Body of pancreas (tissue), 4 donors: ENCODE measurements around the gene ANO2. TPM values are rescaled to one million over a fixed set of nuclear protein-coding genes. Genes with fewer than 3 reads are reported as not detected.
A peak's percentile ranks its signal among the peaks of the same experiment; 100 is the strongest.

Source experiments
- ATAC-seq: fragments of 150-250 bp; one replicate; pipeline ENCODE4 v1.9.1; 2016
- DNase-seq, 4 donors: peaks; one replicate each; pipeline ENCODE4 v3.0.0-alpha.2; 2019
- H3K27ac ChIP-seq, 4 donors: fragments of 200-600 bp; sonication (generic); 1 replicate in 3 of 4; 2 replicates in 1 of 4; pipeline versions ENCODE4 v1.5.1 to v1.6.1; 2016 to 2019; ENCODE audit warnings: mild to moderate bottlenecking in 1 of 4, mixed read lengths in 1 of 4, moderate library complexity in 1 of 4
- H3K27me3 ChIP-seq, 2 donors: fragments of 200-600 bp; sonication (generic); one replicate each; pipeline ENCODE4 v1.6.0; 2016; ENCODE audit warnings: mild to moderate bottlenecking in 1 of 2
- H3K36me3 ChIP-seq, 2 donors: fragments of 200-600 bp; sonication (generic); replicated peaks in 1 of 2; 2 replicates each; pipeline ENCODE4 v1.5.1; 2016; ENCODE audit warnings: low read depth in 2 of 2; ENCODE audit not compliant: insufficient read depth in 1 of 2
- H3K4me1 ChIP-seq: fragments of 200-600 bp; sonication (generic); one replicate; pipeline ENCODE4 v1.6.0; 2016
- H3K4me3 ChIP-seq, 2 donors: fragments of 200-600 bp; sonication (generic); 1 replicate in 1 of 2; 2 replicates in 1 of 2; pipeline ENCODE4 v1.5.1; 2016 to 2019
- H3K9me3 ChIP-seq, 3 donors: fragments of 200-600 bp; sonication (generic); 1 replicate in 2 of 3; 2 replicates in 1 of 3; pipeline ENCODE4 v1.5.1; 2016
- CTCF ChIP-seq, 7 experiments: fragments of 450-650 bp in 4 of 7; fragments of 200-600 bp in 3 of 7; sonication (generic) in 3 of 7; IDR thresholded peaks; one replicate each; pipeline ENCODE4 v1.5.1; 2016 to 2019; ENCODE audit warnings: antibody characterized with exemption in 7 of 7
- POLR2A ChIP-seq, 3 donors: fragments of 450-650 bp; IDR thresholded peaks; one replicate each; pipeline ENCODE4 v1.6.1; 2016; ENCODE audit warnings: antibody characterized with exemption in 3 of 3, mild to moderate bottlenecking in 2 of 3
- WGBS, 2 donors: methylation state at CpG; one replicate each; pipeline ENCODE4 v1.1.5; 2017; 5-methylcytosine and 5-hydroxymethylcytosine counted together
- intact Hi-C: fragments of 100-400 bp; cut with DNase I; formaldehyde crosslinking; loops from one replicate; pipeline ENCODE4 v1.15.1; 2023
- total RNA-seq, 2 donors: library from RNA; depleted of rRNA; stranded (reverse); fragments of >200 nt; gene quantifications; one replicate each; pipeline ENCODE4 v1.1.0, GENCODE V29; 2016

ANO2 gene
- total RNA-seq, 2 donors from 2014 or later: 2.1 to 4.3 TPM

GRCh38 chr12:5965950-5966383, 20.9 kb upstream of the ANO2 start:
- no peaks in the 10 kb centered on the region for H3K4me1 ChIP-seq
- no peaks in the 10 kb centered on the region for H3K27me3 ChIP-seq
- H3K4me3 ChIP-seq: no peak overlapping the region
- H3K9me3 ChIP-seq: no peaks in the 10 kb centered on the region
- peak; percentile 60 to 89 (median 66) for TF ChIP-seq CTCF (IDR thresholded peaks at IDR 0.05)
- TF ChIP-seq POLR2A (IDR thresholded peaks at IDR 0.05): no peak
- DNase-seq: peak; percentile 46 to 64 (median 56)
- intact Hi-C loops: no loop called here
- peak; percentile 75 for ATAC-seq
- no peaks in the 10 kb centered on the region for H3K36me3 ChIP-seq
- no peak overlapping the region for H3K27ac ChIP-seq
- WGBS, 2 donors: 26 to 38% methylated on average over 7 to 9 of the region's 9 CpGs

- Histone ChIP-seq H3K4me1 (no peaks in the 10 kb centered on the region), H3K9me3 (no peaks in the 10 kb centered on the region), H3K36me3 (no peaks in the 10 kb centered on the region), H3K27me3 (no peaks in the 10 kb centered on the region), H3K4me3 (no peak overlapping the region), H3K27ac (no peak overlapping the region)
- 38 to 47% methylated on average over 24 of the region's 24 CpGs for WGBS, 2 donors
- no peak for DNase-seq
- intact Hi-C loops: no loop called here
- TF ChIP-seq CTCF (IDR thresholded peaks at IDR 0.05) (no peak), POLR2A (IDR thresholded peaks at IDR 0.05) (no peak)
- no peak for ATAC-seq
These were observed 20.1 kb upstream of the ANO2 start for GRCh38 chr12:5964913-5965900.

GRCh38 chr12:5963515-5963914, 18.5 kb upstream of the ANO2 start:
- Histone ChIP-seq H3K27me3 (no peaks in the 10 kb centered on the region), H3K4me3 (no peak overlapping the region), H3K9me3 (no peaks in the 10 kb centered on the region), H3K4me1 (no peaks in the 10 kb centered on the region), H3K27ac (no peak overlapping the region), H3K36me3 (no peaks in the 10 kb centered on the region)
- ATAC-seq (no peak), DNase-seq (no peak)
- 62 to 65% methylated on average over 7 of the region's 7 CpGs for WGBS, 2 donors
- intact Hi-C loops: no loop called here
- TF ChIP-seq POLR2A (IDR thresholded peaks at IDR 0.05): no peak
- no peak for TF ChIP-seq CTCF (IDR thresholded peaks at IDR 0.05)

GRCh38 chr12:5960783-5961182, 15.7 kb upstream of the ANO2 start:
- Histone ChIP-seq H3K27me3 (no peaks in the 10 kb centered on the region), H3K36me3 (no peaks in the 10 kb centered on the region), H3K27ac (no peak overlapping the region), H3K9me3 (no peaks in the 10 kb centered on the region), H3K4me1 (no peaks in the 10 kb centered on the region), H3K4me3 (no peak overlapping the region)
- no peak for ATAC-seq
- TF ChIP-seq POLR2A (IDR thresholded peaks at IDR 0.05) (no peak), CTCF (IDR thresholded peaks at IDR 0.05) (no peak)
- DNase-seq: no peak
- 70 to 79% methylated on average over 4 of the region's 4 CpGs for WGBS, 2 donors
- intact Hi-C loops: no loop called here
